ENCODE data around the gene EPAS1. TPM values are rescaled to one million over a fixed set of nuclear protein-coding genes. Genes with fewer than 3 reads are reported as not detected.

Gene EPAS1
- total and polyA plus RNA-seq, 4 donors = 26.2 to 193 (median 61.1) TPM

- no peak overlapping the region for H3K9ac ChIP-seq (ENCODE audit: low read depth in 1 of 2, low read length in 2 of 2)
- TF ChIP-seq MAX (IDR thresholded peaks at IDR 0.05) (no peak), REST (IDR thresholded peaks at IDR 0.05) (no peak)
- H3K9me3 ChIP-seq (ENCODE audit: control insufficient read depth in 4 of 4, low read length in 3 of 4) = no peaks in the 10 kb centered on the region
- DNase-seq (ENCODE audit: low spot score) = no peak
- H3K4me1 ChIP-seq (ENCODE audit: control insufficient read depth in 4 of 4, insufficient read depth in 4 of 4, low read length in 3 of 4) = peaks cover 1 to 27% (median 18%) of the 10 kb centered on the region in 4 donors
- no peak overlapping the region for H3K4me3 ChIP-seq (ENCODE audit: low read depth in 1 of 3, low read length in 3 of 3)
- 96% methylated on average over 1 of the region's 1 CpG for WGBS
- H3K36me3 ChIP-seq (ENCODE audit: control insufficient read depth in 4 of 4, insufficient read depth in 3 of 4, low read depth in 1 of 4, low read length in 3 of 4) = no peaks in the 10 kb centered on the region
- H3K27me3 ChIP-seq (ENCODE audit: control insufficient read depth in 4 of 4, insufficient read depth in 4 of 4, low read length in 3 of 4) = no peaks in the 10 kb centered on the region
- H3K27ac ChIP-seq (ENCODE audit: low read depth in 1 of 2, low read length in 2 of 2) = no peak overlapping the region
Measured at GRCh38 chr2:46263347-46263746, 33.9 kb upstream of the EPAS1 start.

GRCh38 chr2:46264447-46264846 lies 32.8 kb upstream of the EPAS1 start:
- H3K27me3 ChIP-seq (ENCODE audit: control insufficient read depth in 4 of 4, insufficient read depth in 4 of 4, low read length in 3 of 4) = no peaks in the 10 kb centered on the region
- H3K4me3 ChIP-seq (ENCODE audit: low read depth in 1 of 3, low read length in 3 of 3) = no peak overlapping the region
- no peak overlapping the region for H3K27ac ChIP-seq (ENCODE audit: low read depth in 1 of 2, low read length in 2 of 2)
- WGBS = 64% methylated on average over 2 of the region's 2 CpGs
- no peaks in the 10 kb centered on the region for H3K9me3 ChIP-seq (ENCODE audit: control insufficient read depth in 4 of 4, low read length in 3 of 4)
- H3K4me1 ChIP-seq (ENCODE audit: control insufficient read depth in 4 of 4, insufficient read depth in 4 of 4, low read length in 3 of 4) = peaks cover 1 to 16% (median 9%) of the 10 kb centered on the region in 4 donors
- H3K9ac ChIP-seq (ENCODE audit: low read depth in 1 of 2, low read length in 2 of 2) = no peak overlapping the region
- DNase-seq (ENCODE audit: low spot score) = no peak
- no peaks in the 10 kb centered on the region for H3K36me3 ChIP-seq (ENCODE audit: control insufficient read depth in 4 of 4, insufficient read depth in 3 of 4, low read depth in 1 of 4, low read length in 3 of 4)
- TF ChIP-seq NR2F2 (IDR thresholded peaks at IDR 0.05) (no peak), EGR1 (IDR thresholded peaks at IDR 0.05; ENCODE audit: low read depth in 2 of 2) (no peak), FOXA2 (IDR thresholded peaks at IDR 0.05) (no peak), CTCF (IDR thresholded peaks at IDR 0.05; ENCODE audit: low read depth, low read length, missing input control) (no peak), YY1 (IDR thresholded peaks at IDR 0.05) (no peak), HNF4G (IDR thresholded peaks at IDR 0.05) (no peak), HNF4A (conservative IDR thresholded peaks at IDR 0.05) (no peak), FOXA1 (IDR thresholded peaks at IDR 0.05) (no peak), RAD21 (IDR thresholded peaks at IDR 0.05) (no peak), ATF3 (IDR thresholded peaks at IDR 0.05) (no peak), RXRA (IDR thresholded peaks at IDR 0.05) (no peak), SP1 (IDR thresholded peaks at IDR 0.05) (no peak), REST (IDR thresholded peaks at IDR 0.05) (no peak), GABPA (IDR thresholded peaks at IDR 0.05 in 1 of 2, conservative IDR thresholded peaks at IDR 0.05 in 1 of 2) (no peak), TAF1 (conservative IDR thresholded peaks at IDR 0.05) (no peak), MAX (IDR thresholded peaks at IDR 0.05) (no peak), JUND (IDR thresholded peaks at IDR 0.05) (no peak)

Measured in liver (tissue), 9 donors.